HepG2 (cell line): ENCODE measurements around the gene CD248. TPM values are rescaled to one million over a fixed set of nuclear protein-coding genes. Genes with fewer than 3 reads are reported as not detected.

ENCODE experiments used
- ATAC-seq: fragments of 200-7000 bp; cut with Tn5 transposase; 3 replicates; pipeline ENCODE4 v1.9.1; 2020; ENCODE audit warnings: mild to moderate bottlenecking, moderate library complexity
- BruUV-seq: library from RNA; stranded (reverse); fragments of 400-500 nt; replicated peaks from 2 replicates; lab custom pipeline; 2021; lab: Mats Ljungman, UMichigan
- CTCF ChIA-PET: fragments of 300-600 bp; formaldehyde crosslinking; extraction: SDS; loops from one replicate; lab custom pipeline; 2021; ENCODE audit warnings: low total read pairs, inconsistent platforms, low intra/inter-chr PET ratio; lab: Yijun Ruan, JAX
- POLR2A ChIA-PET: fragments of 350-600 bp; sonication (Branson Sonifier 250); formaldehyde crosslinking; loops from one replicate; lab custom pipeline; 2020; ENCODE audit warnings: antibody characterized with exemption, inconsistent platforms; lab: Yijun Ruan, JAX
- DNase-seq: peaks from one replicate; pipeline ENCODE4 v3.0.0-alpha.2; 2015; ENCODE audit warnings: low spot score
- FAIRE-seq: peaks from 3 replicates; lab custom pipeline; 2011; peaks lifted over from hg19 to GRCh38; lab: Jason Lieb, UNC
- H2AFZ ChIP-seq: one replicate; pipeline ENCODE4 v1.6.1; 2011; ENCODE audit warnings: low read length, inconsistent platforms
- H3K27ac ChIP-seq: fragments of 300-600 bp; 3 replicates; pipeline ENCODE4 v1.8.0; 2011; ENCODE audit warnings: mixed run types, mild to moderate bottlenecking, mixed read lengths, low read length, inconsistent platforms; ENCODE audit not compliant: insufficient read depth; ENCODE audit errors: extremely low read length
- H3K27me3 ChIP-seq, 2 experiments: fragments of 200-600 bp in 1 of 2; 2 replicates in 1 of 2; 3 replicates in 1 of 2; pipeline versions ENCODE4 v1.6.0 to v1.8.0; 2011; ENCODE audit warnings: low read length in 2 of 2, mild to moderate bottlenecking in 2 of 2, moderate library complexity in 2 of 2, inconsistent platforms in 1 of 2; ENCODE audit not compliant: insufficient read depth in 2 of 2, control insufficient read depth in 1 of 2
- H3K36me3 ChIP-seq, 2 experiments: fragments of 200-600 bp in 1 of 2; replicated peaks in 1 of 2; 2 replicates in 1 of 2; 3 replicates in 1 of 2; pipeline versions ENCODE4 v1.5.1 to v1.8.0; 2011; ENCODE audit warnings: low read length in 2 of 2, inconsistent platforms in 1 of 2; ENCODE audit not compliant: insufficient read depth in 2 of 2, control insufficient read depth in 1 of 2
- H3K4me1 ChIP-seq: 2 replicates; pipeline ENCODE4 v1.5.1; 2012; ENCODE audit warnings: low read length, inconsistent platforms; ENCODE audit not compliant: insufficient read depth
- H3K4me2 ChIP-seq: 2 replicates; pipeline ENCODE4 v1.6.0; 2011; ENCODE audit warnings: low read depth, low read length, inconsistent platforms
- H3K4me3 ChIP-seq, 3 experiments: fragments of 200-600 bp in 1 of 3; sonication (generic), shearing (Covaris generic) in 1 of 3; replicated peaks in 1 of 3; 2 replicates each; pipeline ENCODE4 v1.5.1; 2011 to 2016; ENCODE audit warnings: low read length in 3 of 3, inconsistent platforms in 2 of 3, low read depth in 2 of 3, mild to moderate bottlenecking in 2 of 3, control low read depth in 1 of 3, mixed read lengths in 1 of 3; ENCODE audit not compliant: insufficient read depth in 1 of 3
- H3K79me2 ChIP-seq: one replicate; pipeline ENCODE4 v1.6.1; 2011; ENCODE audit warnings: low read length, inconsistent platforms; ENCODE audit not compliant: insufficient read depth
- H3K9ac ChIP-seq: 2 replicates; pipeline ENCODE4 v1.6.0; 2011; ENCODE audit warnings: mild to moderate bottlenecking, low read depth, low read length, inconsistent platforms; ENCODE audit not compliant: insufficient read depth
- H3K9me3 ChIP-seq: 2 replicates; pipeline ENCODE4 v1.5.1; 2012; ENCODE audit warnings: mild to moderate bottlenecking, low read length
- H4K20me1 ChIP-seq: 2 replicates; pipeline ENCODE4 v1.6.0; 2011; ENCODE audit warnings: inconsistent platforms, mild to moderate bottlenecking, low read length, moderate library complexity; ENCODE audit not compliant: insufficient read depth
- AGO2 ChIP-seq: fragments of 200-400 bp; formaldehyde crosslinking; optimal IDR thresholded peaks from 2 replicates; pipeline ENCODE3; 2017; ENCODE audit warnings: mild to moderate bottlenecking, low read depth, low read length, moderate library complexity
- CAMTA2 ChIP-seq: sonication (generic); formaldehyde crosslinking; IDR thresholded peaks from 2 replicates; pipeline ENCODE4 v1.4.0; 2020; ENCODE audit warnings: mild to moderate bottlenecking, missing genetic modification reagents, borderline replicate concordance
- DZIP1 ChIP-seq: sonication (generic); formaldehyde crosslinking; IDR thresholded peaks from 2 replicates; pipeline ENCODE4 v1.5.0; 2020; ENCODE audit warnings: mild to moderate bottlenecking, missing genetic modification reagents
- E2F5 ChIP-seq: sonication (generic); formaldehyde crosslinking; conservative IDR thresholded peaks from 2 replicates; pipeline ENCODE4 v1.4.0; 2020; ENCODE audit warnings: missing genetic modification reagents
- FOXC1 ChIP-seq: sonication (generic); formaldehyde crosslinking; IDR thresholded peaks from 2 replicates; pipeline ENCODE4 v1.8.0; 2022; ENCODE audit warnings: mild to moderate bottlenecking, missing genetic modification reagents, borderline replicate concordance
- GABPB1 ChIP-seq: IDR thresholded peaks from 2 replicates; pipeline ENCODE4 v1.6.1; 2016; ENCODE audit warnings: mild to moderate bottlenecking, missing genetic modification reagents, moderate library complexity, missing compliant biosample characterization
- HMGXB3 ChIP-seq: sonication (generic); formaldehyde crosslinking; IDR thresholded peaks from 2 replicates; pipeline ENCODE4 v1.4.0; 2020; ENCODE audit warnings: missing genetic modification reagents, borderline replicate concordance
- JUNB ChIP-seq: sonication (generic); formaldehyde crosslinking; IDR thresholded peaks from 2 replicates; pipeline ENCODE4 v1.8.0; 2022; ENCODE audit warnings: missing genetic modification reagents, mild to moderate bottlenecking, borderline replicate concordance
- MBNL3 ChIP-seq: fragments of 250-450 bp; sonication (Bioruptor Pico); conservative IDR thresholded peaks from 2 replicates; pipeline ENCODE4 v1.8.0; 2022; ENCODE audit warnings: mild to moderate bottlenecking, inconsistent platforms
- MED13 ChIP-seq: sonication (generic); formaldehyde crosslinking; IDR thresholded peaks from 2 replicates; pipeline ENCODE4 v1.5.0; 2020; ENCODE audit warnings: missing genetic modification reagents
- RARA ChIP-seq: IDR thresholded peaks from 2 replicates; pipeline ENCODE4 v1.6.1; 2016; ENCODE audit warnings: missing genetic modification reagents, missing compliant biosample characterization
- XRCC5 ChIP-seq: fragments of 200-400 bp; formaldehyde crosslinking; optimal IDR thresholded peaks from 2 replicates; pipeline ENCODE3; 2017; ENCODE audit warnings: mild to moderate bottlenecking, low read length
- ZNF136 ChIP-seq: sonication (generic); formaldehyde crosslinking; IDR thresholded peaks from 2 replicates; pipeline ENCODE4 v1.8.1; 2022; ENCODE audit warnings: low read depth, mild to moderate bottlenecking, moderate library complexity, missing genetic modification reagents
- ZNF558 ChIP-seq: sonication (generic); formaldehyde crosslinking; IDR thresholded peaks from 2 replicates; pipeline ENCODE4 v1.9.0; 2022; ENCODE audit warnings: mild to moderate bottlenecking, missing genetic modification reagents, borderline replicate concordance
- WGBS: methylation state at CpG from one replicate; pipeline ENCODE4 v1.1.6; 2017; ENCODE audit warnings: low lambda C conversion rate; 5-methylcytosine and 5-hydroxymethylcytosine counted together
- in situ Hi-C: cut with HindIII; loops from 2 replicates; pipeline ENCODE4 v1.10.0; 2017; ENCODE audit warnings: low pct_unique_long_range_greater_than_20kb; ENCODE audit not compliant: extremely low pct_ligation_motif_present
- intact Hi-C: fragments of 100-400 bp; cut with micrococcal nuclease; formaldehyde crosslinking; loops from one replicate; pipeline ENCODE4 v1.10.0; 2022; ENCODE audit not compliant: unreplicated experiment
- polyA plus RNA-seq, 8 experiments: library from polyadenylated mRNA; depleted of rRNA in 3 of 8; stranded (reverse) in 7 of 8; unstranded in 1 of 8; fragments of >200 nt; fragmentation: Illumina TruSeq in 4 of 8; extraction: Trizol in 4 of 8; gene quantifications; 2 replicates each; pipeline versions ENCODE4 v1.2.1 to v1.2.3, GENCODE V29; 2011 to 2016; ENCODE audit warnings: low read depth in 4 of 8, missing spikeins in 1 of 8, mixed read lengths in 1 of 8; ENCODE audit not compliant: insufficient read depth in 1 of 8
- total RNA-seq, 5 experiments: library from RNA; depleted of rRNA; stranded (reverse); fragments of >200 nt; fragmentation: Illumina TruSeq; extraction: Trizol; gene quantifications; 2 replicates each; pipeline ENCODE4 v1.2.3, GENCODE V29; 2016; ENCODE audit warnings: low read depth in 1 of 5

The CD248 gene
- total and polyA plus RNA-seq, 2 of the 13 experiments (the other 11 are each of a cell fraction or from before 2014, with no cell fraction given): 0.25 to 0.35 TPM

- peak overlapping the region; percentile 96 for H3K9ac ChIP-seq
- peaks cover 5 to 23% of the 10 kb centered on the region in 2 experiments; a peak in 4 of 5 replicates for H3K36me3 ChIP-seq
- intact Hi-C loops: loop anchor here (2.0 kb wide), 1 partner anchor 19 kb away; the partner anchor contains the start of gene RAB1B
- WGBS: 1% methylated on average over 6 of the region's 20 CpGs
- ChIA-PET CTCF (interaction anchor here (1.0 kb wide), 1 partner anchor 21 kb away, joined by 3 read pairs; no protein-coding TSS in a partner anchor), POLR2A (interaction anchor here (0.8 to 5.7 kb wide), 17 partner anchors 8 to 397 kb away, joined by 3 to 121 read pairs (median 6); partner anchors contain the start of genes CCDC85B, CD248, DPP3 and MRPL11)
- BruUV-seq: TSS peak; percentile 67
- in situ Hi-C loops: no loop called here
- H3K27ac ChIP-seq: peak overlapping the region; percentile 97
- H2AFZ ChIP-seq: no peak overlapping the region
- H4K20me1 ChIP-seq: no peaks in the 10 kb centered on the region
- no peaks in the 10 kb centered on the region for H3K9me3 ChIP-seq
- peaks cover 61% of the 10 kb centered on the region for H3K4me1 ChIP-seq
- H3K4me2 ChIP-seq: peak overlapping the region; percentile 94
- H3K27me3 ChIP-seq: peaks cover 0 to 17% of the 10 kb centered on the region in 2 experiments; a peak in 4 of 5 replicates
- no peak for FAIRE-seq
- peaks cover 29% of the 10 kb centered on the region for H3K79me2 ChIP-seq
- peak overlapping the region; percentile 79 to 95 (median 88) for H3K4me3 ChIP-seq
- peak; percentile 39 for DNase-seq
- ATAC-seq: peak; percentile 22
- TF ChIP-seq HMGXB3 (CRISPR knock-in tag) (0 out of 2 replicates have a peak, but pooled peaks have one; percentile 4), XRCC5 (no peak), MED13 (CRISPR knock-in tag) (no peak), MBNL3 (CRISPR knock-in tag) (no peak), FOXC1 (CRISPR knock-in tag) (0 out of 2 replicates have a peak, but pooled peaks have one; percentile 16), ZNF558 (CRISPR knock-in tag) (no peak), ZNF136 (CRISPR knock-in tag) (no peak), CAMTA2 (CRISPR knock-in tag) (0 out of 2 replicates have a peak, but pooled peaks have one; percentile 35), GABPB1 (CRISPR knock-in tag) (no peak), AGO2 (peak; percentile 23), E2F5 (no peak), DZIP1 (CRISPR knock-in tag) (peak; percentile 79; the same call in 1 of the 2 replicates), RARA (CRISPR knock-in tag) (no peak), JUNB (CRISPR knock-in tag) (no peak)
Measured at GRCh38 chr11:66287889-66288670, 28.8 kb downstream of the CD248 start.
